Transverse colon (tissue), 4 donors: ENCODE data around the gene CDH24. TPM values are rescaled to one million over a fixed set of nuclear protein-coding genes. Genes with fewer than 3 reads are reported as not detected.

Experiments used
- DNase-seq: peaks from one replicate; pipeline ENCODE4 v3.0.0-alpha.2; 2019
- H3K27ac ChIP-seq, 4 donors: fragments of 200-600 bp; sonication (generic); 2 replicates each; pipeline ENCODE4 v1.5.1; 2016 to 2018; ENCODE audit warnings: inconsistent platforms in 4 of 4
- H3K27me3 ChIP-seq: fragments of 200-600 bp; sonication (generic); 2 replicates; pipeline ENCODE4 v1.5.1; 2017; ENCODE audit warnings: inconsistent platforms
- H3K36me3 ChIP-seq, 4 donors: fragments of 200-600 bp; sonication (generic); 2 replicates each; pipeline ENCODE4 v1.5.1; 2017 to 2019; ENCODE audit warnings: inconsistent platforms in 4 of 4
- H3K4me1 ChIP-seq, 4 donors: fragments of 200-600 bp; sonication (generic); 2 replicates each; pipeline ENCODE4 v1.5.1; 2017 to 2020; ENCODE audit warnings: inconsistent platforms in 4 of 4
- H3K4me3 ChIP-seq, 4 donors: fragments of 200-600 bp; sonication (generic); 1 replicate in 1 of 4; 2 replicates in 3 of 4; pipeline versions ENCODE4 v1.5.1 to v1.6.1; 2017 to 2019; ENCODE audit warnings: inconsistent platforms in 4 of 4
- H3K9me3 ChIP-seq, 2 donors: fragments of 200-600 bp; sonication (generic); 2 replicates each; pipeline ENCODE4 v1.5.1; 2017 to 2019; ENCODE audit warnings: inconsistent platforms in 2 of 2
- CTCF ChIP-seq, 5 experiments: fragments of 200-600 bp in 3 of 5; fragments of 450-650 bp in 2 of 5; sonication (generic) in 3 of 5; IDR thresholded peaks; 1 replicate in 2 of 5; 2 replicates in 3 of 5; pipeline ENCODE4 v1.5.1; 2016 to 2017; ENCODE audit warnings: antibody characterized with exemption in 5 of 5, inconsistent platforms in 3 of 5, mild to moderate bottlenecking in 2 of 5, moderate library complexity in 1 of 5
- EP300 ChIP-seq: sonication (generic); formaldehyde crosslinking; IDR thresholded peaks from one replicate; pipeline ENCODE4 v1.6.1; 2017; ENCODE audit warnings: antibody characterized with exemption, low read depth
- POLR2A ChIP-seq: fragments of 450-650 bp; IDR thresholded peaks from one replicate; pipeline ENCODE4 v1.6.1; 2016; ENCODE audit warnings: antibody characterized with exemption, mild to moderate bottlenecking, moderate library complexity
- POLR2AphosphoS5 ChIP-seq, 3 donors: sonication (generic); formaldehyde crosslinking; IDR thresholded peaks; one replicate each; pipeline ENCODE4 v1.6.1; 2016; ENCODE audit warnings: antibody characterized with exemption in 3 of 3
- WGBS, 2 donors: methylation state at CpG; one replicate each; pipeline ENCODE4 v1.1.5; 2018; ENCODE audit warnings: low coverage in 1 of 2; 5-methylcytosine and 5-hydroxymethylcytosine counted together
- in situ Hi-C, 4 donors: fragments of 200-750 bp; cut with MboI; loops; one replicate each; pipeline versions ENCODE4 v1.15.0 to v1.15.1; 2017; ENCODE audit warnings: low sequenced_read_pairs in 3 of 4, low pct_ligation_motif_present in 1 of 4, low pct_unique_long_range_greater_than_20kb in 1 of 4
- intact Hi-C: fragments of 100-400 bp; cut with DNase I; formaldehyde crosslinking; loops from one replicate; pipeline ENCODE4 v1.15.1; 2023; ENCODE audit warnings: low total_unique reads
- total RNA-seq, 4 donors: library from RNA; depleted of rRNA; stranded (reverse); fragments of >200 nt; gene quantifications; one replicate each; pipeline ENCODE4 v1.1.0, GENCODE V29; 2016

The CDH24 gene
- total RNA-seq = 1 to 10 TPM; 1.2 to 6.0 (median 4.2) TPM

GRCh38 chr14:23056956-23057756, at the start of gene CDH24:
Gene CDH24 (minus strand): TSS chr14:23057520. CDS start chr14:23055733, 1,787 bp downstream.
- peak; percentile 84 for DNase-seq
- TF ChIP-seq POLR2A (no peak), CTCF (IDR thresholded peaks at IDR 0.05) (no peak), EP300 (no peak), POLR2AphosphoS5 (IDR thresholded peaks at IDR 0.05) (no peak)
- in situ Hi-C loops (no loop called here), intact Hi-C loops (no loop called here)
- Histone ChIP-seq H3K36me3 (peaks cover 0 to 26% (median 13%) of the 10 kb centered on the region in 4 donors), H3K27ac (peak within 1 kb of the TSS; percentile 57 to 86 (median 86)), H3K4me3 (peak within 1 kb of the TSS; percentile 49 to 81 (median 72)), H3K4me1 (peaks cover 10 to 26% (median 18%) of the 10 kb centered on the region in 4 donors), H3K9me3 (no peaks in the 10 kb centered on the region), H3K27me3 (no peaks in the 10 kb centered on the region)
- 6 to 10% methylated on average over 10 to 14 of the region's 73 CpGs for WGBS, 2 donors

- Histone ChIP-seq H3K4me3 (no peak overlapping the region), H3K27ac (no peak overlapping the region), H3K9me3 (no peaks in the 10 kb centered on the region), H3K36me3 (no peaks in the 10 kb centered on the region), H3K27me3 (peaks cover 11% of the 10 kb centered on the region), H3K4me1 (no peaks in the 10 kb centered on the region)
- TF ChIP-seq POLR2A = no peak
- no peak for TF ChIP-seq EP300
- no peak for TF ChIP-seq CTCF (IDR thresholded peaks at IDR 0.05)
- no peak for TF ChIP-seq POLR2AphosphoS5 (IDR thresholded peaks at IDR 0.05)
- no peak for DNase-seq
- in situ Hi-C loops = loop anchor here in 3 of 4 donors (25.0 kb wide), 1 partner anchor 181 kb away; the partner anchor contains the start of gene HOMEZ (in 3 of the 3)
- intact Hi-C loops = no loop called here
Observed at GRCh38 chr14:23106747-23107045, 49.4 kb upstream of the CDH24 start.

- in situ Hi-C loops = loop anchor here in 3 of 4 donors (25.0 kb wide), 1 partner anchor 182 kb away; the partner anchor contains the start of gene HOMEZ (in 3 of the 3)
- no peak for TF ChIP-seq POLR2A
- TF ChIP-seq EP300 = no peak
- TF ChIP-seq CTCF (IDR thresholded peaks at IDR 0.05) = no peak
- Histone ChIP-seq H3K4me1 (no peaks in the 10 kb centered on the region), H3K9me3 (no peaks in the 10 kb centered on the region), H3K4me3 (no peak overlapping the region), H3K27ac (no peak overlapping the region), H3K27me3 (no peaks in the 10 kb centered on the region), H3K36me3 (no peaks in the 10 kb centered on the region)
- DNase-seq = no peak
- 85 to 100% methylated on average over 1 to 4 of the region's 4 CpGs for WGBS, 2 donors
- intact Hi-C loops = no loop called here
Observed at GRCh38 chr14:23105348-23105824, 48.1 kb upstream of the CDH24 start.

GRCh38 chr14:23104591-23105347, 47.4 kb upstream of the CDH24 start, which contains the start of gene CIROP:
Gene CIROP (minus strand): TSS chr14:23104989. CDS start chr14:23104920, 69 bp downstream.
- in situ Hi-C loops (loop anchor here in 3 of 4 donors (25.0 kb wide), 1 partner anchor 183 kb away; the partner anchor contains the start of gene HOMEZ (in 3 of the 3)), intact Hi-C loops (no loop called here)
- 80 to 100% methylated on average over 3 to 11 of the region's 11 CpGs for WGBS, 2 donors
- TF ChIP-seq POLR2AphosphoS5 (IDR thresholded peaks at IDR 0.05) (no peak), CTCF (IDR thresholded peaks at IDR 0.05) (no peak), POLR2A (no peak)
- no peak for DNase-seq
- H3K9me3 ChIP-seq = no peaks in the 10 kb centered on the region
- no peaks in the 10 kb centered on the region for H3K36me3 ChIP-seq
- H3K27me3 ChIP-seq = no peaks in the 10 kb centered on the region
- no peak within 1 kb of the TSS for H3K4me3 ChIP-seq
- H3K4me1 ChIP-seq = no peaks in the 10 kb centered on the region
- no peak within 1 kb of the TSS for H3K27ac ChIP-seq
